CD14-positive monocyte (primary cell): ENCODE measurements around the gene ZRANB1. TPM values are rescaled to one million over a fixed set of nuclear protein-coding genes. Genes with fewer than 3 reads are reported as not detected.
"Not testable (repeated sequence)": the region's sequence is repeated elsewhere in the genome, so short reads cannot be mapped to it uniquely, and the experiment has no call there.

Source experiments
- DNase-seq, 3 donors: peaks; one replicate each; pipeline ENCODE4 v3.0.0-alpha.2; 2011 to 2022
- H2AFZ ChIP-seq: 2 replicates; pipeline ENCODE4 v1.6.0; 2012; ENCODE audit warnings: mild to moderate bottlenecking, low read depth, low read length, inconsistent platforms; ENCODE audit not compliant: insufficient read depth, poor library complexity, severe bottlenecking
- H3K27ac ChIP-seq, 2 donors: 1 replicate in 1 of 2; 2 replicates in 1 of 2; pipeline ENCODE4 v1.5.1; 2012 to 2013; ENCODE audit warnings: low read length in 2 of 2, control low read depth in 1 of 2, inconsistent platforms in 1 of 2, low read depth in 1 of 2, mild to moderate bottlenecking in 1 of 2
- H3K27me3 ChIP-seq, 2 donors: one replicate each; pipeline versions ENCODE4 v1.6.0 to v1.6.1; 2011 to 2013; ENCODE audit warnings: low read length in 2 of 2; ENCODE audit not compliant: control insufficient read depth in 2 of 2, insufficient read depth in 2 of 2
- H3K36me3 ChIP-seq, 2 donors: replicated peaks in 1 of 2; 1 replicate in 1 of 2; 2 replicates in 1 of 2; pipeline versions ENCODE4 v1.5.1 to v1.6.1; 2012 to 2013; ENCODE audit warnings: low read length in 2 of 2, control low read depth in 1 of 2, inconsistent platforms in 1 of 2, mild to moderate bottlenecking in 1 of 2; ENCODE audit not compliant: insufficient read depth in 2 of 2, control insufficient read depth in 1 of 2
- H3K4me1 ChIP-seq, 2 donors: 1 replicate in 1 of 2; 2 replicates in 1 of 2; pipeline versions ENCODE4 v1.5.1 to v1.6.1; 2012 to 2013; ENCODE audit warnings: low read length in 2 of 2, control low read depth in 1 of 2, inconsistent platforms in 1 of 2, mild to moderate bottlenecking in 1 of 2, moderate library complexity in 1 of 2; ENCODE audit not compliant: insufficient read depth in 2 of 2, control insufficient read depth in 1 of 2
- H3K4me2 ChIP-seq: replicated peaks from 2 replicates; pipeline ENCODE3; 2012; ENCODE audit warnings: low read length, moderate library complexity, mild to moderate bottlenecking; ENCODE audit not compliant: poor library complexity, severe bottlenecking; ENCODE audit errors: extremely low read depth
- H3K4me3 ChIP-seq, 3 experiments: fragments of 200-600 bp in 1 of 3; sonication (generic) in 1 of 3; replicated peaks in 1 of 3; 1 replicate in 2 of 3; 2 replicates in 1 of 3; pipeline ENCODE4 v1.5.1; 2011 to 2013; ENCODE audit warnings: low read length in 3 of 3, mild to moderate bottlenecking in 3 of 3, control low read depth in 2 of 3, low read depth in 2 of 3, inconsistent platforms in 1 of 3, moderate library complexity in 1 of 3
- H3K79me2 ChIP-seq: 2 replicates; pipeline ENCODE4 v1.6.0; 2012; ENCODE audit warnings: mild to moderate bottlenecking, control low read depth, inconsistent platforms, low read length, moderate library complexity; ENCODE audit not compliant: insufficient read depth
- H3K9ac ChIP-seq: 2 replicates; pipeline ENCODE4 v1.6.0; 2017; ENCODE audit warnings: low read length, mild to moderate bottlenecking; ENCODE audit not compliant: insufficient read depth, poor library complexity, severe bottlenecking
- H3K9me3 ChIP-seq, 2 donors: replicated peaks in 1 of 2; 1 replicate in 1 of 2; 2 replicates in 1 of 2; pipeline versions ENCODE4 v1.5.1 to v1.6.1; 2012 to 2013; ENCODE audit warnings: low read length in 2 of 2, control low read depth in 1 of 2; ENCODE audit not compliant: control insufficient read depth in 1 of 2, insufficient read depth in 1 of 2
- H4K20me1 ChIP-seq: 2 replicates; pipeline ENCODE4 v1.6.0; 2012; ENCODE audit warnings: mild to moderate bottlenecking, low read length, control low read depth, moderate library complexity; ENCODE audit not compliant: insufficient read depth
- H3K27ac Mint-ChIP-seq, 7 donors: one replicate each; pipeline ENCODE4 v1.8.0; 2020; ENCODE audit warnings: mild to moderate bottlenecking in 7 of 7, mixed read lengths in 7 of 7, moderate library complexity in 6 of 7, inconsistent platforms in 2 of 7
- H3K27me3 Mint-ChIP-seq, 3 donors: one replicate each; pipeline ENCODE4 v1.8.0; 2021 to 2022; ENCODE audit warnings: low read depth in 3 of 3, mild to moderate bottlenecking in 3 of 3, mixed read lengths in 3 of 3, moderate library complexity in 3 of 3, inconsistent platforms in 1 of 3
- H3K36me3 Mint-ChIP-seq, 2 donors: one replicate each; pipeline ENCODE4 v1.8.0; 2020; ENCODE audit warnings: mixed read lengths in 2 of 2, inconsistent platforms in 1 of 2, mild to moderate bottlenecking in 1 of 2
- H3K4me1 Mint-ChIP-seq: one replicate; pipeline ENCODE4 v1.8.0; 2020; ENCODE audit warnings: mild to moderate bottlenecking, mixed read lengths
- H3K4me3 Mint-ChIP-seq, 2 donors: one replicate each; pipeline ENCODE4 v1.8.0; 2020; ENCODE audit warnings: mild to moderate bottlenecking in 2 of 2, mixed read lengths in 2 of 2, moderate library complexity in 1 of 2
- H3K9me3 Mint-ChIP-seq, 7 donors: one replicate each; pipeline ENCODE4 v1.8.0; 2020 to 2022; ENCODE audit warnings: mixed read lengths in 7 of 7, mild to moderate bottlenecking in 6 of 7, moderate library complexity in 6 of 7, inconsistent platforms in 2 of 7
- WGBS: methylation state at CpG from one replicate; pipeline ENCODE4 v1.1.5; 2013; ENCODE audit warnings: missing lambda C conversion rate; ENCODE audit not compliant: insufficient coverage; 5-methylcytosine and 5-hydroxymethylcytosine counted together
- intact Hi-C, 2 donors: fragments of 100-400 bp; cut with micrococcal nuclease; formaldehyde crosslinking; loops; one replicate each; pipeline versions ENCODE4 v1.15.0 to v1.15.1; 2023
- polyA plus RNA-seq, 3 donors: library from polyadenylated mRNA; depleted of rRNA in 1 of 3; unstranded in 2 of 3; stranded (reverse) in 1 of 3; fragments of 300-500 nt in 2 of 3; fragments of >200 nt in 1 of 3; fragmentation: Illumina TruSeq in 2 of 3; gene quantifications; 1 replicate in 2 of 3; 2 replicates in 1 of 3; pipeline ENCODE4 v1.2.3, GENCODE V29; 2012 to 2021
- TF ChIP-seq, protein P1 (sequence below): fragments of 200-600 bp; IDR thresholded peaks from one replicate; pipeline ENCODE4 v1.8.0; 2022; ENCODE audit warnings: antibody characterized with exemption, mild to moderate bottlenecking

ZRANB1 gene
- polyA plus RNA-seq, 3 donors = 2.7 to 5.6 (median 3.1) TPM

DNA sequence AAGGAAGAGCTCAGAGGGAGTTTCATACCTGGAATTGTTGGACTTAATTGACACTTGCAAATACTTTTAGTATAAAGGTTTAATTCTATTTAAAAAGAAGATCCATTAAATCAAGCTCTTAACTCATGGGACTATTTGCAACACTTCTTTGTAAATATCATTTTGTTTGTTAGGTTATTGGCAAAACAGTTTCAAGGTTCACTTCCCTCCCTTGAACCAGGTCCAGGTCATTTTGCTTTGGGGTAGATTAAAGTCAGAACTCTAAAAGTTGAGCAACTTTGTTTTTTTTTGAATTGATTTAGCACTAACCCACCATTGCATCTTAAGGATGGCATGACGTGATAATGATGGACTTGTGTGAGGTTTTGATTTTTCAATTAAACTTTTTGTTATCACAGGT lies 45.9 kb downstream of the ZRANB1 start:
- H3K27me3 ChIP-seq = no peaks in the 10 kb centered on the region
- intact Hi-C loops = no loop called here
- Mint-ChIP-seq H3K27me3 (no peaks in the 10 kb centered on the region), H3K27ac (peak overlapping the region in 1 of 7 donors; percentile 60), H3K4me3 (no peak overlapping the region), H3K36me3 (peaks cover 82 to 90% of the 10 kb centered on the region in 2 donors), H3K9me3 (no peaks in the 10 kb centered on the region), H3K4me1 (peaks cover 2% of the 10 kb centered on the region)
- peaks cover 87 to 100% of the 10 kb centered on the region in 2 donors for H3K36me3 ChIP-seq
- H3K27ac ChIP-seq = no peak overlapping the region
- H2AFZ ChIP-seq = no peak overlapping the region
- no peaks in the 10 kb centered on the region for H3K79me2 ChIP-seq
- no peak overlapping the region for H3K9ac ChIP-seq
- DNase-seq = no peak
- TF ChIP-seq, protein P1, sequence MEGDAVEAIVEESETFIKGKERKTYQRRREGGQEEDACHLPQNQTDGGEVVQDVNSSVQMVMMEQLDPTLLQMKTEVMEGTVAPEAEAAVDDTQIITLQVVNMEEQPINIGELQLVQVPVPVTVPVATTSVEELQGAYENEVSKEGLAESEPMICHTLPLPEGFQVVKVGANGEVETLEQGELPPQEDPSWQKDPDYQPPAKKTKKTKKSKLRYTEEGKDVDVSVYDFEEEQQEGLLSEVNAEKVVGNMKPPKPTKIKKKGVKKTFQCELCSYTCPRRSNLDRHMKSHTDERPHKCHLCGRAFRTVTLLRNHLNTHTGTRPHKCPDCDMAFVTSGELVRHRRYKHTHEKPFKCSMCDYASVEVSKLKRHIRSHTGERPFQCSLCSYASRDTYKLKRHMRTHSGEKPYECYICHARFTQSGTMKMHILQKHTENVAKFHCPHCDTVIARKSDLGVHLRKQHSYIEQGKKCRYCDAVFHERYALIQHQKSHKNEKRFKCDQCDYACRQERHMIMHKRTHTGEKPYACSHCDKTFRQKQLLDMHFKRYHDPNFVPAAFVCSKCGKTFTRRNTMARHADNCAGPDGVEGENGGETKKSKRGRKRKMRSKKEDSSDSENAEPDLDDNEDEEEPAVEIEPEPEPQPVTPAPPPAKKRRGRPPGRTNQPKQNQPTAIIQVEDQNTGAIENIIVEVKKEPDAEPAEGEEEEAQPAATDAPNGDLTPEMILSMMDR = no peak
- H3K9me3 ChIP-seq = no peaks in the 10 kb centered on the region
- peaks cover 74% of the 10 kb centered on the region for H4K20me1 ChIP-seq
- WGBS = no CpG with 5 or more reads among the region's 1 CpG
- H3K4me3 ChIP-seq = no peak overlapping the region
- no peaks in the 10 kb centered on the region for H3K4me1 ChIP-seq
- no peak overlapping the region for H3K4me2 ChIP-seq

DNA sequence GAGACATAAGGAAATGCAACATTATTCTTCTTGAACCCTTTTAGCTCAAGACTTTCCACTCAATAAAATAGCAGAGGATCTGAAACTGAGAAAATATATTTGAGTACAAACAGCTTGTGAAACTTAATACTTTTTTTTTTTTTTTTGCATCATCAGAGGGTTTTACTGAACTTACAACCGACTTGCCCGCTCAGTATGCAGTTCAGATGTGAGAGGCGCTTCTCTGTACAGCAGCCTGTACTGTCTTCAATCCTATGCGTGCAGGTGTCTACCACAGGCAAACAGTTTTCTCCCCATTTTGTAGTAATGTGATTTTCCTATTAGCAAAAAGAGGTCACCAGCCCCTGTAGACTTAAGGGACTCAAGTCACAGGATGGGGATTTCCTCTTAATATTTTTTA lies 46.8 kb downstream of the ZRANB1 start:
- peaks cover 82 to 92% of the 10 kb centered on the region in 2 donors for H3K36me3 Mint-ChIP-seq

More for the DNA sequence above, 46.8 kb downstream of the ZRANB1 start:
- H3K9ac ChIP-seq, H3K27me3 ChIP-seq, H3K4me3 Mint-ChIP-seq, H3K4me1 Mint-ChIP-seq, DNase-seq, H3K9me3 Mint-ChIP-seq, H2AFZ ChIP-seq, H3K4me3 ChIP-seq, H3K9me3 ChIP-seq, H3K27ac ChIP-seq, H3K4me2 ChIP-seq, H3K4me1 ChIP-seq, intact Hi-C loops, H3K79me2 ChIP-seq, H3K27me3 Mint-ChIP-seq: not testable (repeated sequence)
- H3K27ac Mint-ChIP-seq = peak overlapping the region in 2 of 7 donors; percentile 10 to 64
- H4K20me1 ChIP-seq = peaks cover 74% of the 10 kb centered on the region
- no CpG with 5 or more reads among the region's 4 CpGs for WGBS
- H3K36me3 ChIP-seq = peaks cover 87 to 100% of the 10 kb centered on the region in 2 donors
